ENCODE measurements around the gene KPNA3.

Gene KPNA3

DNA sequence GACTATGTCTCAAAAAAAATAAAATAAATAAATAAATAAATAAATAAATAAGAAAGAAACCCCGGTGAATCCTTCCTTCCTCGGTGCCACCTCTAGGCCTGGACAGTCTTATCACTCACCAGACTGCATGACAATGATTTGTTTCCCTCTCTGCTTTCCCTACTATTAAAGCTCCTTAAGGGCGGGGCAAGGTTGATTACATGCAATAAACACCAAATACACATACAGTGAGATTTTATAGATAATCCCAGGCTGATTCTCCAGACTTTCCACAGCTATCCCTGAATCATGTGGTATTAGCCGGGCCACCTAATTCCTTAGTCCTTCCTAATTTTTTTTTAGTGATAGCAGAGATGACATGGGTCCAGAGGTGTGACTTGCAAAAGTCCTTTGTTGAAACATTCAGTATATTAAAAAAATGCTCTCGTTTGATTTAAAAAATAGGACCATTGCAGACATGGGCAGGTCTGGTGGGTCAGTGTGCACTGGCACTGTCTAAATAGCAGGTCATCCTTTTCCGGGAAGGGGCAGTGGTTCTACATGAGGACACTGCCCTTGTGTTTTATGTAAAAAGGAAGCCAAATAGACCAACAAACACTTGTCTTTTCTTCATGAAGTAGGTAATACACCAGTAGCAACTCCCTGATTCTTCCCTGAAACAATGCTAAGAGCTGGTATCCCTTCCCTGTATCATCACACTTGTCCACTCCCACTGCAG, 115.7 kb downstream of the KPNA3 start:
- no peak for DNase-seq

GRCh38 chr13:49670828-49671227, 121.7 kb downstream of the KPNA3 start:
- no peak for DNase-seq

DNA sequence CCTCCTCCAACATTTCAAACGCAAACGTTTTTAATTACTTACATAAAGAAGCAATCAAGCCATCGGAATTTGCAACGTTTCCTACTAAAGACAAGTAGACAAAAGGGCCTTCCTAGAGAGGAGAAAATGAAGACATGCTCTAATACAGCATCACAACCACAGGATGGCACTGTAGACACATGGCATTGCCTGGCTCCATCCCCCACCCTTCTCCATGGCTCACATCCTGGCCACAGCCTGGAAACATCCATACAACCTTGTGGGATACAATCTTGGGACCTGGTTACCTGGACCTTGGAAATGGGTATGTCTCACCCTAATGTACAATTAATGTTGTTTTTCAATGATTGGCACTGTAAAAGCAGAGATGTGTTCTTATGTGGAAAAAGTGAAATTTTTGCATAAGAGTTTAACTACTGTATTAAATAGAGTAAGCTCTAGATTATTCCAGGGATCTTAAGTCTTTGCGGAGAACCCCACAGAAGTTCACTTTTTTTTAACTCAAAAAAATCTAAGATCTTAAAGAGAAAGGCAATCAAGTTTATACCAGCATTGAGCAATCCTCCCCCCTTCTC, 122.7 kb downstream of the KPNA3 start:
- DNase-seq, result peak; percentile 51

- DNase-seq, result no peak
These were observed 124.7 kb downstream of the KPNA3 start for GRCh38 chr13:49667773-49668172.

DNA sequence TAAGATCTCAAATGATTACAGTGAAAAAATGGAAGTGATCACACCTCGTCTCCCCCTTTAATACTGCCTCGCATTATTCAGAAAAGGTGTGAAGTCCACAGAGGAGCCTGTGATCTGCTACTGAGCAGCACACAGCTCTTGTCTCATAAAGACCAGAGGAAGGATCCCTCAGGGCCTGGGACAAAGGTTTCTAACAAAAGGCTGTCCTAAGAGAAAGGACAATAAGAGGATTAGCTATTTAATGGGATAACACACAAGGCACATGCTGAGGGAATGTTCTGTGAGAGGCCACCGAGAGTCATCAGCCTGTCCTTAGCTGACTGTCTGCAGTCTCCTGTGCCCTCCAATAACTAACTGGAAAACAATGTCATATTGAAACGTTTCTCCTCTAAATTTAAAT, 127.9 kb downstream of the KPNA3 start:
- no peak for DNase-seq

- no peak for DNase-seq
These were observed 135.2 kb downstream of the KPNA3 start for GRCh38 chr13:49657241-49657641.

GRCh38 chr13:49655906-49656305, 136.6 kb downstream of the KPNA3 start:
- DNase-seq, result no peak

DNA sequence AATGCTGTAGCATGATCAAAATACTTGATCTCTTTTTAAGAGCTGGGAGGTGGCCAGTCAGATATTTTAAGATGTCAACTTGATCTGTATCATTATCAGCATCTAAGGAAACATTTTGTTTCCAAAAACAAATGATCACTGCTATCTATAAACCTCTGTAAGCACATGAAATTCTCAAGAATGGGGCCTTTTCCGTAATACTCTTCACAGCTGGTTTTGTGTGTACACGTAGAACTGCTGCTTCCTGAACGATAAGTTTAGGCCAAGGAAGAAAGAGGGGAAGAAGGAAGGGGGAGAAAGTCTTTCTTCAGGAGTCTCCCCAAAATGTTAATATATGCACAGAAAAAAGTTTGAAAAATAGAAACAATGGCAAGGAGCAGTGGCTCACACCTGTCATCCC, 138.5 kb downstream of the KPNA3 start:
- no peak for DNase-seq

GRCh38 chr13:49653478-49653877, 139.0 kb downstream of the KPNA3 start:
- DNase-seq, result no peak

- DNase-seq, result peak; percentile 43
These were observed 139.9 kb downstream of the KPNA3 start for GRCh38 chr13:49652355-49653305.

GRCh38 chr13:49651570-49652354, 140.7 kb downstream of the KPNA3 start:
- DNase-seq, result no peak

DNA sequence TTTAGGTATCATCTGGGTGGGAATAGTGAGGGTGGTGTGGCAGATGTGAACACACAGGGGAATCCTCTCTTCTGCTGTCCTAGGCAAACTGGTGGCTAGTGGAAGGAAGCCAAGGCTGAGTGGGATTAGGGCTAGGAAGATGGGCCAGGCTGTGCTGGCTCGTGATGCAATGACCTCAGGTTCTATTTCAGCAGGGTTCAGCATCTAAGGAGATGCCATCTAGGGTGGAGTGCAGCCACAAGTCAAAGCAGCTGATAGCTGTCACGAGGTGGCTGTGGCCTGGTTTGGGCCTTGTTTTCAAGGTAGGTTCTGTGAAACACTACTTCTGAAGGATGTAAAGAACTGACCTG, 142.5 kb downstream of the KPNA3 start:
- no peak for DNase-seq

Measured in NCI-H1092 (cell line).